ENCODE results near the gene DCLK1.

DNA sequence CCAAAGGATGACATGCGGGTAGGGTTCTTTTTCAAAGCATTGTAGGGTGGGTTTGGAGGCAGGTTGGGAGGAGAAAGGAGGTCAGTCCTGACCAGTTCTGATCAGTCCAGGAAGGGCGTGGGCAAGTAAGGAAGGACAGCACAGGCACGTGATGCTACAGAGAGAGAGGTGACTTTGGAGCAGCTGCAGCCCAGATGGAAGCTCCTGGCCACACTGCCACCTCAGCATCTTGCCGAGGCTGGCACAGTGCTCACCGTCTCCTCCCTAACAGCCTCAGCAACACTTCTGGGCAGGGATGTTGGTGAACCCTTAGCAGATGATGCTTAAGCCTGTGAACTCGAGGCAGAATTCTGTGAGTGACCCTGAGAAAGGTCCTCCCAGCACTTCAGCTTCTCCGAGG is 155.1 kb downstream of the DCLK1 start:
- TF ChIP-seq, protein P1, sequence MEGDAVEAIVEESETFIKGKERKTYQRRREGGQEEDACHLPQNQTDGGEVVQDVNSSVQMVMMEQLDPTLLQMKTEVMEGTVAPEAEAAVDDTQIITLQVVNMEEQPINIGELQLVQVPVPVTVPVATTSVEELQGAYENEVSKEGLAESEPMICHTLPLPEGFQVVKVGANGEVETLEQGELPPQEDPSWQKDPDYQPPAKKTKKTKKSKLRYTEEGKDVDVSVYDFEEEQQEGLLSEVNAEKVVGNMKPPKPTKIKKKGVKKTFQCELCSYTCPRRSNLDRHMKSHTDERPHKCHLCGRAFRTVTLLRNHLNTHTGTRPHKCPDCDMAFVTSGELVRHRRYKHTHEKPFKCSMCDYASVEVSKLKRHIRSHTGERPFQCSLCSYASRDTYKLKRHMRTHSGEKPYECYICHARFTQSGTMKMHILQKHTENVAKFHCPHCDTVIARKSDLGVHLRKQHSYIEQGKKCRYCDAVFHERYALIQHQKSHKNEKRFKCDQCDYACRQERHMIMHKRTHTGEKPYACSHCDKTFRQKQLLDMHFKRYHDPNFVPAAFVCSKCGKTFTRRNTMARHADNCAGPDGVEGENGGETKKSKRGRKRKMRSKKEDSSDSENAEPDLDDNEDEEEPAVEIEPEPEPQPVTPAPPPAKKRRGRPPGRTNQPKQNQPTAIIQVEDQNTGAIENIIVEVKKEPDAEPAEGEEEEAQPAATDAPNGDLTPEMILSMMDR (conservative IDR thresholded peaks at IDR 0.05 in 1 of 2, IDR thresholded peaks at IDR 0.05 in 1 of 2; ENCODE audit: low read depth in 1 of 2, low read length in 2 of 2), result no peak
- no peak for TF ChIP-seq EZH2 (IDR thresholded peaks at IDR 0.05; ENCODE audit: low read length, missing control alignments)
